MCF 10A (cell line): Measurements from ENCODE around the gene ITGB4. TPM values are rescaled to one million over a fixed set of nuclear protein-coding genes. Genes with fewer than 3 reads are reported as not detected.

ENCODE experiments used
- BruUV-seq: library from RNA; stranded (reverse); fragments of 400-500 nt; replicated peaks from 2 replicates; lab custom pipeline; 2021; lab: Mats Ljungman, UMichigan
- CTCF ChIA-PET: fragments of 300-600 bp; sonication (Branson Sonifier 250); formaldehyde crosslinking; extraction: SDS; loops from one replicate; lab custom pipeline; 2021; ENCODE audit warnings: antibody characterized with exemption, inconsistent platforms; lab: Yijun Ruan, JAX
- POLR2A ChIA-PET: fragments of 300-600, 350-650 bp; sonication (Branson Sonifier 250); formaldehyde crosslinking; extraction: SDS; loops from one replicate; lab custom pipeline; 2020; ENCODE audit warnings: antibody characterized with exemption, inconsistent platforms; lab: Yijun Ruan, JAX
- DNase-seq: peaks from one replicate; pipeline ENCODE4 v3.0.0-alpha.2; 2018; ENCODE audit not compliant: unreplicated experiment
- H3K27ac Mint-ChIP-seq: one replicate; pipeline ENCODE4 v1.8.0; 2022; ENCODE audit warnings: mild to moderate bottlenecking, low read depth, mixed read lengths; ENCODE audit not compliant: unreplicated experiment
- H3K27me3 Mint-ChIP-seq: one replicate; pipeline ENCODE4 v1.8.0; 2022; ENCODE audit warnings: mixed read lengths; ENCODE audit not compliant: insufficient read depth, unreplicated experiment
- H3K36me3 Mint-ChIP-seq: one replicate; pipeline ENCODE4 v1.8.0; 2022; ENCODE audit warnings: mild to moderate bottlenecking, moderate library complexity, mixed read lengths; ENCODE audit not compliant: insufficient read depth, unreplicated experiment
- H3K4me1 Mint-ChIP-seq: one replicate; pipeline ENCODE4 v1.8.0; 2022; ENCODE audit warnings: mixed read lengths; ENCODE audit not compliant: insufficient read depth, unreplicated experiment
- H3K4me3 Mint-ChIP-seq: one replicate; pipeline ENCODE4 v1.8.0; 2022; ENCODE audit warnings: mild to moderate bottlenecking, moderate library complexity, mixed read lengths; ENCODE audit not compliant: unreplicated experiment
- H3K9me3 Mint-ChIP-seq: one replicate; pipeline ENCODE4 v1.8.0; 2022; ENCODE audit warnings: mixed read lengths; ENCODE audit not compliant: unreplicated experiment
- CTCF ChIP-seq: fragments of 200-600 bp; IDR thresholded peaks from one replicate; pipeline ENCODE4 v1.8.0; 2022; ENCODE audit warnings: antibody characterized with exemption, mild to moderate bottlenecking; ENCODE audit not compliant: unreplicated experiment
- intact Hi-C: fragments of 100-400 bp; cut with micrococcal nuclease; formaldehyde crosslinking; loops from 2 replicates; pipeline ENCODE4 v1.14.1; 2022
- total RNA-seq: library from RNA; stranded (reverse); gene quantifications from 2 replicates; pipeline ENCODE4 v1.2.3, GENCODE V29; 2022

Gene ITGB4
- total RNA-seq, 1 experiment from 2014 or later = 1,054 TPM

DNA sequence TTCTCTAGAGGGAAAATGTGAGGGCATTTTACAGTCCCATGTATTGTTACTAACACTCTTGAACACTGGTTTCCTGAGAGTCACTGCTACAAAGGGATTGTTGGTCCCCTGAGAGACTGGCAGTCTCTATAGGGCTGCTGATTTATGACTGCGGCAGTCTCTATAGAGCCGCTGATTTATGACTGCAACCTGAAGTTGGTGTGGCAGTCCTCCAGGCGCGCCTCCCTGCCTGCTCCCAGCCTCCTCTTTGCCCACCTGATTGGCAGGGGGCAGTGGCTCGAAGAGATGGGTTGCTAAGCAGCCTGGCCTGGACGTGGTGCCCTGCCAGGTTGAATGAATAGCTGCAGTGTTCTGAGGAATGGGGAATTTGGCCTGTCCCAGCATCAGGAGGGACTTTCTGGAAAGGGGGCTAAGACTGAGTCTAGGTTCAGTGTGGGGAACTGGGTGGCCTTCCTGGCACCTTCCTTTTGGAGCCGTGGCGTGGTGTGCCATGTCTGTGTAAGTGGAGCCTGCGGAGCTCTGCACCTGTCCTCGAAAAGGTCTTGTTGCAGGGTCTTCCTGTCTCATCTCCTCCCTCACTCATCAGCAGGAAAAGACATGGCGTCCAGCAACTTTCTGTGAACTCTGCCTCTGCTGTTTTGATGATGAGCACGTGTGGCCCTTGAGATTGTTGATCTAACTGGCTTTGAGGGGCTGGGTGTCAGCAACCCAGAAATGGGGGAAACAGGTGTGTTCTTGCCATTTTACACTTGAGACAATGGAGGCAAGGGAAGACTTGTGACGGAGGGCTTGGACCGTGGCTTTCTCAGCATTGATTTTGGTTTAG is 29.2 kb upstream of the ITGB4 start:
- ChIA-PET CTCF (interaction anchor here (0.6 to 5.6 kb wide), 5 partner anchors 9 to 57 kb away, joined by 3 to 32 read pairs (median 10); partner anchors contain the start of gene ITGB4), POLR2A (interaction anchor here (0.6 to 26.7 kb wide), 6 partner anchors 15 to 490 kb away, joined by 3 to 748 read pairs (median 16); partner anchors contain the start of genes ITGB4 and WBP2)

GRCh38 chr17:75692976-75693375 is 28.3 kb upstream of the ITGB4 start:
- peak overlapping the region; percentile 28 for H3K4me3 Mint-ChIP-seq
- no peaks in the 10 kb centered on the region for H3K9me3 Mint-ChIP-seq
- DNase-seq = no peak
- H3K27ac Mint-ChIP-seq = peak overlapping the region; percentile 96
- intact Hi-C loops = no loop called here
- TF ChIP-seq CTCF = no peak
- H3K36me3 Mint-ChIP-seq = peaks cover 57% of the 10 kb centered on the region
- ChIA-PET POLR2A (interaction anchor here (0.7 to 26.7 kb wide), 8 partner anchors 14 to 185 kb away, joined by 3 to 748 read pairs (median 15); partner anchors contain the start of genes ITGB4 and UNK), CTCF (interaction anchor here (0.6 to 5.6 kb wide), 9 partner anchors 10 to 82 kb away, joined by 3 to 32 read pairs (median 7); partner anchors contain the start of gene ITGB4)
- no peaks in the 10 kb centered on the region for H3K27me3 Mint-ChIP-seq
- H3K4me1 Mint-ChIP-seq = peaks cover 77% of the 10 kb centered on the region
- BruUV-seq = no TSS peak

More for the DNA sequence above, 29.2 kb upstream of the ITGB4 start:
- no peak for DNase-seq
- no TSS peak for BruUV-seq
- Mint-ChIP-seq H3K27ac (peak overlapping the region; percentile 96), H3K27me3 (no peaks in the 10 kb centered on the region), H3K4me1 (peaks cover 74% of the 10 kb centered on the region), H3K9me3 (no peaks in the 10 kb centered on the region), H3K4me3 (peak overlapping the region; percentile 16), H3K36me3 (peaks cover 55% of the 10 kb centered on the region)
- intact Hi-C loops = no loop called here
- TF ChIP-seq CTCF = no peak

DNA sequence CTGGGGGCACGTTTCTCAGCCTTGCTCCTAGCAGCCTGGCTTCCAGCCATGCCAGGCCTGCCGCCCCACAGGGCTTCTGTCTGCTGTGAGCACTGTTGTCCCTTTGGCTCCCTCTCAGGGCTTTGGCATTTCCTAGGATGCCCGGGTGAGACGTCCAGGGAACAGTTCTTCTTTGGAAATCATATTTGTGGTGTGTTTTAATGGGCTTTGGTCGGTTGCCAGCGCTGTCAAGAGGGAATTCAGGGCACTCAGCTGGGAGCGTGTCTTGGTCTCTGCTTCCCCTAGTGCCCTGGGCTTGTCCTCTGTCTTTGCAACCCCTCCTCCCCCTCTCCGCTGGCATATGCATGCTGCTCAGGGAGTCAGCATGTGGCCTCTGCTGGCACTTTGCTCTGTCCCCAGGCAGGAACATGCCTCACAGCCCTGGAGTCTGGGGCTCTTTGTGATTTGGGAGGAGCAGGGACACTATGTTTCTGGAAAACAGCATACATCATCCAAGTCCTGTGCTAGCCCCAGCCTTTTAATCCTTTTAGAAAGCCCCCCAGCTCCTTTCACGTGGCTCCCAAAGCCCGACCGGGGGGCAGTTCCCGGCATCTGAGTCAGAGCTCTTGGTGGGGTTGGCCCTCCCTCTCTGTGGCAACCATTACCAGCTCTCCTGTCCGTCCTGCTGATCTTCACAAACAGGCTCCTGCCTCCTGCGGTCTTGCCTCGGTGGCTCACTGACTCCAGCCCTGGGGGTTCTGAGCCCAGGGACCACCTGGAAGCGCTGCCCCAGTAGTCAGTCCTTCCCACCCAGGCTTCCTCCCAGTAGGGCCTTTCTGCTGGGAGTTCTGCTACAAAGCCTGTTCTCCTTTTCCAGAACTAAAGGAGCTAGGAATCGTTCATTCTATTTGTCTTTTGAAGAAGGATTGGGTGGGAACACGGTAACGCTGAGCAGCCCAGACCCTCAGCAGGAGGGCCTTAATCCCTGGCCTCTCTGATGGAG is 27.5 kb upstream of the ITGB4 start:
- CTCF ChIA-PET = interaction anchor here (0.6 to 5.6 kb wide), 12 partner anchors 11 to 81 kb away, joined by 3 to 32 read pairs (median 6); partner anchors contain the start of gene ITGB4
- BruUV-seq = no TSS peak
- DNase-seq = peak; percentile 99
- intact Hi-C loops = no loop called here
- Mint-ChIP-seq H3K4me3 (peak overlapping the region; percentile 28), H3K36me3 (peaks cover 54% of the 10 kb centered on the region), H3K4me1 (peaks cover 73% of the 10 kb centered on the region), H3K27ac (peak overlapping the region; percentile 96), H3K27me3 (no peaks in the 10 kb centered on the region), H3K9me3 (no peaks in the 10 kb centered on the region)
- TF ChIP-seq CTCF = no peak
- POLR2A ChIA-PET = interaction anchor here (0.7 to 26.7 kb wide), 13 partner anchors 14 to 184 kb away, joined by 3 to 748 read pairs (median 5); partner anchors contain the start of genes ITGB4, RECQL5, SAP30BP and UNK
